GM12878 (cell line): ENCODE data around the gene TCP11. TPM values are rescaled to one million over a fixed set of nuclear protein-coding genes. Genes with fewer than 3 reads are reported as not detected.

Source experiments
- ATAC-seq: fragments of 200-7000 bp; cut with Tn5 transposase; 3 replicates; pipeline ENCODE4 v1.9.1; 2020; ENCODE audit warnings: mild to moderate bottlenecking, moderate library complexity
- BruUV-seq: library from RNA; stranded (reverse); fragments of 400-500 nt; replicated peaks from 2 replicates; lab custom pipeline; 2021; lab: Mats Ljungman, UMichigan
- CTCF ChIA-PET: fragments of 300-600 bp; sonication (Branson Sonifier 250); formaldehyde crosslinking; extraction: SDS; loops from one replicate; lab custom pipeline; 2021; ENCODE audit warnings: inconsistent platforms; lab: Yijun Ruan, JAX
- POLR2A ChIA-PET: fragments of 350-600 bp; formaldehyde crosslinking; extraction: SDS; loops from one replicate; lab custom pipeline; 2021; ENCODE audit warnings: inconsistent platforms; lab: Charles Lee
- RAD21 ChIA-PET: fragments of 300-600 bp; sonication (Branson Sonifier 250); formaldehyde crosslinking; loops from one replicate; lab custom pipeline; 2023; ENCODE audit warnings: antibody characterized with exemption; ENCODE audit not compliant: unreplicated experiment; lab: Charles Lee
- SMC1A ChIA-PET: fragments of 300-600 bp; sonication (Branson Sonifier 250); formaldehyde crosslinking; loops from one replicate; lab custom pipeline; 2023; ENCODE audit not compliant: unreplicated experiment, uncharacterized antibody; lab: Charles Lee
- DNase-seq: peaks from one replicate; pipeline ENCODE4 v3.0.0-alpha.2; 2011; ENCODE audit warnings: low read depth, low spot score
- FAIRE-seq: peaks from 3 replicates; lab custom pipeline; 2011; peaks lifted over from hg19 to GRCh38; lab: Jason Lieb, UNC
- H2AFZ ChIP-seq: 2 replicates; pipeline ENCODE4 v1.6.0; 2011; ENCODE audit warnings: low read depth, low read length, control low read depth; ENCODE audit not compliant: control insufficient read depth
- H3K27ac ChIP-seq: 2 replicates; pipeline ENCODE4 v1.5.1; 2011; ENCODE audit warnings: control low read depth; ENCODE audit not compliant: control insufficient read depth, insufficient read depth
- H3K27me3 ChIP-seq, 2 experiments: replicated peaks in 1 of 2; 2 replicates each; pipeline versions ENCODE4 v1.6.0 to v1.6.1; 2011; ENCODE audit warnings: low read length in 1 of 2; ENCODE audit not compliant: control insufficient read depth in 2 of 2, insufficient read depth in 2 of 2
- H3K36me3 ChIP-seq, 2 experiments: 2 replicates each; pipeline ENCODE4 v1.5.1; 2011; ENCODE audit warnings: low read length in 1 of 2; ENCODE audit not compliant: control insufficient read depth in 2 of 2, insufficient read depth in 2 of 2
- H3K4me1 ChIP-seq: 2 replicates; pipeline ENCODE4 v1.6.1; 2011; ENCODE audit warnings: mild to moderate bottlenecking, low read length, moderate library complexity, mixed read lengths; ENCODE audit not compliant: control insufficient read depth, insufficient read depth
- H3K4me2 ChIP-seq: 2 replicates; pipeline ENCODE4 v1.6.0; 2011; ENCODE audit warnings: control low read depth; ENCODE audit not compliant: control insufficient read depth, insufficient read depth
- H3K4me3 ChIP-seq: fragments of 200-600 bp; sonication (generic); 2 replicates; pipeline ENCODE4 v1.5.1; 2016
- H3K79me2 ChIP-seq: 2 replicates; pipeline ENCODE4 v1.6.0; 2011; ENCODE audit warnings: low read length; ENCODE audit not compliant: control insufficient read depth, insufficient read depth
- H3K9ac ChIP-seq: 2 replicates; pipeline ENCODE4 v1.8.0; 2011; ENCODE audit warnings: low read length, control low read depth, mixed read lengths; ENCODE audit not compliant: control insufficient read depth, insufficient read depth
- H3K9me3 ChIP-seq: replicated peaks from 3 replicates; pipeline ENCODE4 v1.5.1; 2011; ENCODE audit warnings: mild to moderate bottlenecking, low read length; ENCODE audit not compliant: control insufficient read depth, insufficient read depth
- H4K20me1 ChIP-seq: 2 replicates; pipeline ENCODE4 v1.6.0; 2011; ENCODE audit not compliant: control insufficient read depth, insufficient read depth
- ESRRA ChIP-seq: IDR thresholded peaks from 2 replicates; pipeline ENCODE4 v1.6.1; 2012; ENCODE audit warnings: mild to moderate bottlenecking, low read length, improper control_type of control experiment
- FOXM1 ChIP-seq: IDR thresholded peaks from 2 replicates; pipeline ENCODE4 v1.6.1; 2012; ENCODE audit warnings: low read depth, mild to moderate bottlenecking, inconsistent platforms, low read length, moderate library complexity
- GABPA ChIP-seq: IDR thresholded peaks from 2 replicates; pipeline ENCODE4 v1.6.1; 2014; ENCODE audit warnings: antibody characterized with exemption, low read depth, mild to moderate bottlenecking, inconsistent platforms
- HDAC6 ChIP-seq: fragments of 200-600 bp; sonication (generic); IDR thresholded peaks from one replicate; pipeline ENCODE4 v1.8.0; 2017; ENCODE audit warnings: antibody characterized with exemption; ENCODE audit not compliant: unreplicated experiment
- MTA3 ChIP-seq: IDR thresholded peaks from 2 replicates; pipeline ENCODE4 v1.6.1; 2012; ENCODE audit warnings: low read length, inconsistent platforms, borderline replicate concordance
- MXI1 ChIP-seq: fragments of 150-350 bp; IDR thresholded peaks from 2 replicates; pipeline ENCODE4 v1.6.1; 2011; ENCODE audit warnings: low read depth, mild to moderate bottlenecking, inconsistent platforms, low read length, improper control_type of control experiment
- POU2F2 ChIP-seq: IDR thresholded peaks from 3 replicates; pipeline ENCODE4 v1.6.1; 2011; ENCODE audit warnings: low read depth, mild to moderate bottlenecking, low read length, borderline replicate concordance
- SPI1 ChIP-seq: IDR thresholded peaks from 2 replicates; pipeline ENCODE4 v1.6.1; 2011; ENCODE audit warnings: low read depth, mild to moderate bottlenecking, low read length, moderate library complexity, borderline replicate concordance; ENCODE audit not compliant: insufficient read depth
- SREBF2 ChIP-seq: IDR thresholded peaks from 2 replicates; pipeline ENCODE4 v1.6.1; 2012; ENCODE audit warnings: mild to moderate bottlenecking, low read length
- SUZ12 ChIP-seq: fragments of 200-600 bp; sonication (generic); IDR thresholded peaks from one replicate; pipeline ENCODE4 v1.6.1; 2018; ENCODE audit warnings: antibody characterized with exemption, mild to moderate bottlenecking; ENCODE audit not compliant: unreplicated experiment
- ZNF622 ChIP-seq: fragments of 450-650 bp; IDR thresholded peaks from 2 replicates; pipeline ENCODE4 v1.6.1; 2017; ENCODE audit warnings: mild to moderate bottlenecking, inconsistent platforms
- WGBS: methylation state at CpG from one replicate; pipeline ENCODE4 v1.1.6; 2016; ENCODE audit warnings: low lambda C conversion rate; ENCODE audit not compliant: insufficient replicate concordance, insufficient coverage; ENCODE audit errors: missing lambda C conversion rate; 5-methylcytosine and 5-hydroxymethylcytosine counted together
- in situ Hi-C: fragments of 300-500 bp; cut with MboI; formaldehyde crosslinking; loops from 9 replicates; pipeline ENCODE4 v1.14.3; 2018; ENCODE audit warnings: mixed read lengths
- intact Hi-C: fragments of 100-400 bp; cut with micrococcal nuclease; formaldehyde crosslinking; loops from one replicate; pipeline ENCODE4 v1.14.2; 2022; ENCODE audit not compliant: unreplicated experiment
- polyA plus RNA-seq, 11 experiments: library from polyadenylated mRNA; depleted of rRNA in 4 of 11; unstranded in 6 of 11; stranded (reverse) in 5 of 11; fragments of >200 nt; fragmentation: Nextera tagmentation in 4 of 11; fragmentation: Illumina TruSeq in 1 of 11; extraction: Ambion mirVana in 4 of 11; extraction: Trizol in 1 of 11; gene quantifications; 1 replicate in 1 of 11; 2 replicates in 10 of 11; pipeline versions ENCODE4 v1.2.1 to v1.2.3, GENCODE V29; 2011 to 2016; ENCODE audit warnings: inconsistent platforms in 2 of 11, missing spikeins in 2 of 11, low read depth in 1 of 11
- total RNA-seq, 4 experiments: library from RNA; depleted of rRNA in 3 of 4; stranded (reverse); fragments of >200 nt in 3 of 4; fragmentation: Illumina TruSeq in 1 of 4; extraction: Trizol in 1 of 4; gene quantifications; 2 replicates each; pipeline versions ENCODE4 v1.2.1 to v1.2.3, GENCODE V29; 2013 to 2021
- TF ChIP-seq, protein P1 (sequence below): IDR thresholded peaks from 2 replicates; pipeline ENCODE4 v1.6.1; 2012; ENCODE audit warnings: low read depth, low read length, improper control_type of control experiment
- TF ChIP-seq, protein P2 (sequence below): IDR thresholded peaks from 2 replicates; pipeline ENCODE4 v1.6.1; 2012; ENCODE audit warnings: improper control_type of control experiment, low read depth, low read length; ENCODE audit not compliant: insufficient replicate concordance
- TF ChIP-seq, protein P3 (sequence below): fragments of 450-650 bp; IDR thresholded peaks from 2 replicates; pipeline ENCODE4 v1.6.1; 2017; ENCODE audit warnings: mild to moderate bottlenecking, moderate library complexity

TCP11 gene
- total and polyA plus RNA-seq, 10 of the 15 experiments (the other 5 are each of a cell fraction or from before 2014, with no cell fraction given): not detected

DNA sequence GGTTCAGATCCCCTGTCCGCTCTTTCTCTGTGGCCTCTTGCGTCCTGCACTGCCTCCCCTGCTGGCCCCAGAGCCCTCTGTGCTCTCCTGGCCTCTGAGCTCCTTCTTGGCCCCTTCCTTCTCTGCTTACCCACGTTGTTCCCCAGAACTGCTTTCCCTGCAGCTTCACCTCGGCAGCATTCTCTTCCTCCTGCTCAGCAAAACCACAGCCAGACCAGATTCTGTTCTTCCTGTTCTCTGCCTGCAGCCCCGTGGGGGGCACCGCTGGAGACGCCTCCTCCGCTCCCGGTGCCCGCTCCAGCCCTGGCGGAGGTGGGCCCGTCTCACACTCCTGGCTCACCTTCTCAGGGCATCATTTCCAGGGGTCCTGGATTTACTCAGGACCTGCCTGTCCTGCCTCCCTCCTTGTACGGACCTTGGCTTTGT lies 59.7 kb downstream of the TCP11 start:
- TF ChIP-seq GABPA (no peak), HDAC6 (no peak), ESRRA (no peak), FOXM1 (no peak), POU2F2 (no peak), SREBF2 (no peak), ZNF622 (no peak), MTA3 (no peak), MXI1 (no peak), SPI1 (no peak), SUZ12 (no peak)
- TF ChIP-seq, protein P1, sequence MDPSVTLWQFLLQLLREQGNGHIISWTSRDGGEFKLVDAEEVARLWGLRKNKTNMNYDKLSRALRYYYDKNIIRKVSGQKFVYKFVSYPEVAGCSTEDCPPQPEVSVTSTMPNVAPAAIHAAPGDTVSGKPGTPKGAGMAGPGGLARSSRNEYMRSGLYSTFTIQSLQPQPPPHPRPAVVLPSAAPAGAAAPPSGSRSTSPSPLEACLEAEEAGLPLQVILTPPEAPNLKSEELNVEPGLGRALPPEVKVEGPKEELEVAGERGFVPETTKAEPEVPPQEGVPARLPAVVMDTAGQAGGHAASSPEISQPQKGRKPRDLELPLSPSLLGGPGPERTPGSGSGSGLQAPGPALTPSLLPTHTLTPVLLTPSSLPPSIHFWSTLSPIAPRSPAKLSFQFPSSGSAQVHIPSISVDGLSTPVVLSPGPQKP: no peak
- TF ChIP-seq, protein P2, sequence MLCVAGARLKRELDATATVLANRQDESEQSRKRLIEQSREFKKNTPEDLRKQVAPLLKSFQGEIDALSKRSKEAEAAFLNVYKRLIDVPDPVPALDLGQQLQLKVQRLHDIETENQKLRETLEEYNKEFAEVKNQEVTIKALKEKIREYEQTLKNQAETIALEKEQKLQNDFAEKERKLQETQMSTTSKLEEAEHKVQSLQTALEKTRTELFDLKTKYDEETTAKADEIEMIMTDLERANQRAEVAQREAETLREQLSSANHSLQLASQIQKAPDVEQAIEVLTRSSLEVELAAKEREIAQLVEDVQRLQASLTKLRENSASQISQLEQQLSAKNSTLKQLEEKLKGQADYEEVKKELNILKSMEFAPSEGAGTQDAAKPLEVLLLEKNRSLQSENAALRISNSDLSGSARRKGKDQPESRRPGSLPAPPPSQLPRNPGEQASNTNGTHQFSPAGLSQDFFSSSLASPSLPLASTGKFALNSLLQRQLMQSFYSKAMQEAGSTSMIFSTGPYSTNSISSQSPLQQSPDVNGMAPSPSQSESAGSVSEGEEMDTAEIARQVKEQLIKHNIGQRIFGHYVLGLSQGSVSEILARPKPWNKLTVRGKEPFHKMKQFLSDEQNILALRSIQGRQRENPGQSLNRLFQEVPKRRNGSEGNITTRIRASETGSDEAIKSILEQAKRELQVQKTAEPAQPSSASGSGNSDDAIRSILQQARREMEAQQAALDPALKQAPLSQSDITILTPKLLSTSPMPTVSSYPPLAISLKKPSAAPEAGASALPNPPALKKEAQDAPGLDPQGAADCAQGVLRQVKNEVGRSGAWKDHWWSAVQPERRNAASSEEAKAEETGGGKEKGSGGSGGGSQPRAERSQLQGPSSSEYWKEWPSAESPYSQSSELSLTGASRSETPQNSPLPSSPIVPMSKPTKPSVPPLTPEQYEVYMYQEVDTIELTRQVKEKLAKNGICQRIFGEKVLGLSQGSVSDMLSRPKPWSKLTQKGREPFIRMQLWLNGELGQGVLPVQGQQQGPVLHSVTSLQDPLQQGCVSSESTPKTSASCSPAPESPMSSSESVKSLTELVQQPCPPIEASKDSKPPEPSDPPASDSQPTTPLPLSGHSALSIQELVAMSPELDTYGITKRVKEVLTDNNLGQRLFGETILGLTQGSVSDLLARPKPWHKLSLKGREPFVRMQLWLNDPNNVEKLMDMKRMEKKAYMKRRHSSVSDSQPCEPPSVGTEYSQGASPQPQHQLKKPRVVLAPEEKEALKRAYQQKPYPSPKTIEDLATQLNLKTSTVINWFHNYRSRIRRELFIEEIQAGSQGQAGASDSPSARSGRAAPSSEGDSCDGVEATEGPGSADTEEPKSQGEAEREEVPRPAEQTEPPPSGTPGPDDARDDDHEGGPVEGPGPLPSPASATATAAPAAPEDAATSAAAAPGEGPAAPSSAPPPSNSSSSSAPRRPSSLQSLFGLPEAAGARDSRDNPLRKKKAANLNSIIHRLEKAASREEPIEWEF: no peak
- TF ChIP-seq, protein P3, sequence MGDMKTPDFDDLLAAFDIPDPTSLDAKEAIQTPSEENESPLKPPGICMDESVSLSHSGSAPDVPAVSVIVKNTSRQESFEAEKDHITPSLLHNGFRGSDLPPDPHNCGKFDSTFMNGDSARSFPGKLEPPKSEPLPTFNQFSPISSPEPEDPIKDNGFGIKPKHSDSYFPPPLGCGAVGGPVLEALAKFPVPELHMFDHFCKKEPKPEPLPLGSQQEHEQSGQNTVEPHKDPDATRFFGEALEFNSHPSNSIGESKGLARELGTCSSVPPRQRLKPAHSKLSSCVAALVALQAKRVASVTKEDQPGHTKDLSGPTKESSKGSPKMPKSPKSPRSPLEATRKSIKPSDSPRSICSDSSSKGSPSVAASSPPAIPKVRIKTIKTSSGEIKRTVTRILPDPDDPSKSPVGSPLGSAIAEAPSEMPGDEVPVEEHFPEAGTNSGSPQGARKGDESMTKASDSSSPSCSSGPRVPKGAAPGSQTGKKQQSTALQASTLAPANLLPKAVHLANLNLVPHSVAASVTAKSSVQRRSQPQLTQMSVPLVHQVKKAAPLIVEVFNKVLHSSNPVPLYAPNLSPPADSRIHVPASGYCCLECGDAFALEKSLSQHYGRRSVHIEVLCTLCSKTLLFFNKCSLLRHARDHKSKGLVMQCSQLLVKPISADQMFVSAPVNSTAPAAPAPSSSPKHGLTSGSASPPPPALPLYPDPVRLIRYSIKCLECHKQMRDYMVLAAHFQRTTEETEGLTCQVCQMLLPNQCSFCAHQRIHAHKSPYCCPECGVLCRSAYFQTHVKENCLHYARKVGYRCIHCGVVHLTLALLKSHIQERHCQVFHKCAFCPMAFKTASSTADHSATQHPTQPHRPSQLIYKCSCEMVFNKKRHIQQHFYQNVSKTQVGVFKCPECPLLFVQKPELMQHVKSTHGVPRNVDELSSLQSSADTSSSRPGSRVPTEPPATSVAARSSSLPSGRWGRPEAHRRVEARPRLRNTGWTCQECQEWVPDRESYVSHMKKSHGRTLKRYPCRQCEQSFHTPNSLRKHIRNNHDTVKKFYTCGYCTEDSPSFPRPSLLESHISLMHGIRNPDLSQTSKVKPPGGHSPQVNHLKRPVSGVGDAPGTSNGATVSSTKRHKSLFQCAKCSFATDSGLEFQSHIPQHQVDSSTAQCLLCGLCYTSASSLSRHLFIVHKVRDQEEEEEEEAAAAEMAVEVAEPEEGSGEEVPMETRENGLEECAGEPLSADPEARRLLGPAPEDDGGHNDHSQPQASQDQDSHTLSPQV: no peak
- TF ChIP-seq, all 136 proteins: peak for 0
- no peaks in the 10 kb centered on the region for H3K9me3 ChIP-seq
- no TSS peak for BruUV-seq
- H3K4me1 ChIP-seq: no peaks in the 10 kb centered on the region
- H3K4me2 ChIP-seq: no peak overlapping the region
- H2AFZ ChIP-seq: no peak overlapping the region
- intact Hi-C loops: no loop called here
- DNase-seq (no peak), FAIRE-seq (no peak), ATAC-seq (no peak)
- H3K27me3 ChIP-seq: no peaks in the 10 kb centered on the region
- ChIA-PET RAD21 (no interaction called here), CTCF (interaction anchor here (0.6 kb wide), 1 partner anchor 43 kb away, joined by 3 read pairs; no protein-coding TSS in a partner anchor), SMC1A (no interaction called here), POLR2A (interaction anchor here (0.5 kb wide), 1 partner anchor 20 kb away, joined by 3 read pairs; no protein-coding TSS in a partner anchor)
- H3K36me3 ChIP-seq: no peaks in the 10 kb centered on the region; a peak in 2 of 4 replicates
- H4K20me1 ChIP-seq: no peaks in the 10 kb centered on the region
- H3K9ac ChIP-seq: no peak overlapping the region
- WGBS: 66% methylated on average over 13 of the region's 13 CpGs
- H3K27ac ChIP-seq: no peak overlapping the region
- H3K79me2 ChIP-seq: no peaks in the 10 kb centered on the region
- no peak overlapping the region for H3K4me3 ChIP-seq
- in situ Hi-C loops: no loop called here
